NCI-H446 (cell line): ENCODE data around the gene SDK2.

Experiments
- DNase-seq, 2 experiments: peaks; one replicate each; lab custom pipeline; 2025; lab: John Stamatoyannopoulos, UW

Gene SDK2

GRCh38 chr17:73653810-73654209, 9.6 kb upstream of the SDK2 start:
- no peak for DNase-seq

DNA sequence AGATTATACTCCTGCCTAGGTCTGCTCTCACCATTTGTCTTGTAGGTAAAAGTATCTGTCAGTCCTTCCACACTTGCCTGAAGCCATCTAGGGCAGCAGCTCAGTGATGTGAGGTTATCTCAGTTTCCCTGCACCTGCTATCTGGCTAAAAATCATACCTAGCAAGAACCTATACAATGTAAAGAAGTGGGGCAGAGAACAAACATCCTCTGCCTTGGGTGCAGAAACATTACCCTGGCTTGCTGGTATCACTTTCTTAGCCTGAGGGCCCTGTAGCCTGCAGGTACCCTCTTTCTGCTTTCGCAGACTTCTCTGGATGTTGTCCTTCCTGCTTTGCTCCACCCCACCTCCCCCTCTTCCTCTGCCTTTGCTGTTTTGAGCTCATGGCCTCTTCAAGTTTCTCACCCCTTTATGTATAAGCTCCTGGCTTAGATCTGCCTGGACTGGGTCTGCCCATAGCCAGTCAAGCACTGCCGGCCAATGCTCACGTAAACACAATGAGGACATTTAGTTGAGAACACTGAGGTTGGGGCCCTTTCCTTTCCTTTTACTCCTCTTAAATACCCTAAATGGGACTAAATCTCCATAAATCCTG, 8.7 kb upstream of the SDK2 start:
- no peak for DNase-seq

DNA sequence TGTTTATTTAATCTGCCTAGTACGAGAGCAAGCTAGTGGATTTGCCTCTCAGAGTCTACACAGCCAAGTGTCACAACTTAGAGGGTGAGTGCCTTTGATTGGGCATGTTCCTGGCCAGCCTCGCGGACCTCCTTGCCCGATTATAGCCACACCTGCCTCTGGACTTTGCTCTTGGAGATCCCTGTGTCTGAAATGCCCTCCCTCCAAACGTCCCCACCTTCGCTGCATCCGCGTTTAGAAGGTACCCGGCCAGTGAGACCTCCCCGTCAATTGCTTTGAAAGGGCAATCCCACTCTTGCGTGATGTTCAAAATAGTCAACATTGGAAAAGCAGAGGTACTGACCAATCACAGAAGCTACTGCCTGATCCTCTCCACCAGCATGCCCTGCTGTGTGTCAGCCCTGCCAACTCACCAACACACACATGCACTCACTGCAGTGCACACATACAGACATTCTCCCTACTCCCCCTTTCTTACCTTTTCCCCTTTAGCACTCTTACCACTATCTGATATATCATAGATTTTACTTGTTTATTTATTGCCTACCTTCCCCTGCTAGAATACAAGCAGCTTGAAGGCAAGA, 6.5 kb upstream of the SDK2 start:
- DNase-seq: no peak

- peak in 1 of 2 experiments; percentile 32 for DNase-seq
Measured at GRCh38 chr17:73650140-73650539, 5.9 kb upstream of the SDK2 start.

- DNase-seq: no peak
Measured at GRCh38 chr17:73648974-73649373, 4.7 kb upstream of the SDK2 start.

- DNase-seq: no peak
Measured at GRCh38 chr17:73648543-73648820, 4.2 kb upstream of the SDK2 start.

- DNase-seq: no peak
Measured at GRCh38 chr17:73647772-73648542, 3.7 kb upstream of the SDK2 start.

GRCh38 chr17:73647301-73647695, 3.1 kb upstream of the SDK2 start:
- no peak for DNase-seq

DNA sequence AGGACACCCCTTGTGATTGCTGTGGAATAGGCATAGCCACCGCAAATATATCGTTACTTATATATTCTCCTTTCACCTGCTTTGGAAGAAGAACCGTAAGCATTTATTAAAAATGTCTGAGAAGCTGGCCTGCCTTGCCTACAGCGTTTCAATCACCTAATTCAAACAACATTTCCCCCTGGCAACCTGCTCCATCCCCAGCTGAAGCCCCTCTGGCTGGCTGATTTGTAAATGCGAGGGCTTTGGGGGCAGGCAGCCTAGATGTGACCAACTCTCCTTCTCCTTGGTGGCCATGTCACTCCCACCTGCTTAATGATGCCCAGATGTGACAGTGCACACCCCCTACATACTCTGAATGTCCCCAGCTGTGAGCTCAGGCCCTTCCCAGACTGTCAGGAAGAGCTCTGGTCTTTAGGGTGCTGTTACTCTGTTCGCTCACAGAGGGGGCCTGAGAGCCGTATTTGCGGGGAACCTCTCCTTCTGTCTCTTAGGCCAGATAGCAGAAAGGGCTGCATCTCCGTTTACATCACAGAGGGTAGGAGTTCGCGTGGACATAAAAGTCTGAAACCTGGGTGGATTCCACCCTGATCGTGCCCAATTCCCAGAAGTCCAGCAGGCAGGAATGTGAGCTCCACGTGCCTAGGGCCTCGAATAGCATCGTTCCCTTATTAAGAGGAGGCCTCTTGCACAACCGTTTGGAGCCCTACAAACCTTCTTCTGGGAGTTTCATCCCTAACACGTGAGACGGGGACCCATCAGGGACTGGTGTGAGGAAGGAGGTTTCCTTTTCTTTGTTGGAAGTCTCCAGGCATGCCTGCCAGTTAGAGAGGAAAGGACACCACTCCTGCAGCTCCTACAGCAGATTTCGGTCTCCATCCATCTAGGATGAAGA, 2.4 kb upstream of the SDK2 start:
- DNase-seq: no peak

DNA sequence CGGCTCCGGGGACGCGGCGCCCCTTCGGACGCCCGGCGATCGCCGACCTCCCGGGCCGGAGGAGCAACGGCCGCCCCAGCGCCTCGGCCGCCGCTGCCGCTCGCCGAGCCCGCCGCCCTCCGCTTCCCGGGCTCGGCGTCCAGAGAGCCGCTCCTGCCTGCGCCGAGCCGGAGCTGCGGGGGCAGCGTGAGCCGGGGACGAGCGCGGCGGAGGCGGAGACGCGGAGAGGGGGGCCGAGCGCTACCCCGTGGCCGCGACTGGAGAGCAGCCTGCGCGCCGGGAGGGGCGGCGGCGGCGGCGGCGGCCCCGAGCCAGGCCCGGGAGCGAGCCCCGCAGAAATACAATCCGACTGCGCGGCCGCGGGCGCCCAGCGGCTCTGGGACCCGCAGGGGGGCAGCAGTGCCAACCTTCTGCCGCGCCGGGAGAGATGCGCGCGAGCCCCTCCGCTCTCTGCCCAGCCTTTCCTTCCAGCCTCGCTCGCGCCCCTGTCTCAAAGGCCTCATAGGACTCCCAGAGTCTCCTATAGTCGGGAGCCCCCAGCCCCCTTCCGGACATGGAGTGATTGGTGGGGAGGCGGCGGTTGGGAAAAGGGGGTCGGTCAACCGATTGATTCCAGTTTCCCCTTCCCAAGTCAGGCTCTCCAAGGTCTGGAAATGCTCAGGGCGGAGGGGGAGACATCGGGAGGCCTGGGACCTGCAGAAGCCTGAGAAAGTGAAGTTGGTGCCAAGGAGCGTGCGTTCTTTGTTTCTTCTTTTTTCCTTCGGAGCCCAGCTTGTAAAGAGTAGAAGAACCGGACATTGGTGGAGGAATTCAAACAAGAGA, 1.0 kb upstream of the SDK2 start:
- peak in 1 of 2 experiments; percentile 41 for DNase-seq

- DNase-seq: no peak
Measured at GRCh38 chr17:73643852-73644144, 447 bp downstream of the SDK2 start.

DNA sequence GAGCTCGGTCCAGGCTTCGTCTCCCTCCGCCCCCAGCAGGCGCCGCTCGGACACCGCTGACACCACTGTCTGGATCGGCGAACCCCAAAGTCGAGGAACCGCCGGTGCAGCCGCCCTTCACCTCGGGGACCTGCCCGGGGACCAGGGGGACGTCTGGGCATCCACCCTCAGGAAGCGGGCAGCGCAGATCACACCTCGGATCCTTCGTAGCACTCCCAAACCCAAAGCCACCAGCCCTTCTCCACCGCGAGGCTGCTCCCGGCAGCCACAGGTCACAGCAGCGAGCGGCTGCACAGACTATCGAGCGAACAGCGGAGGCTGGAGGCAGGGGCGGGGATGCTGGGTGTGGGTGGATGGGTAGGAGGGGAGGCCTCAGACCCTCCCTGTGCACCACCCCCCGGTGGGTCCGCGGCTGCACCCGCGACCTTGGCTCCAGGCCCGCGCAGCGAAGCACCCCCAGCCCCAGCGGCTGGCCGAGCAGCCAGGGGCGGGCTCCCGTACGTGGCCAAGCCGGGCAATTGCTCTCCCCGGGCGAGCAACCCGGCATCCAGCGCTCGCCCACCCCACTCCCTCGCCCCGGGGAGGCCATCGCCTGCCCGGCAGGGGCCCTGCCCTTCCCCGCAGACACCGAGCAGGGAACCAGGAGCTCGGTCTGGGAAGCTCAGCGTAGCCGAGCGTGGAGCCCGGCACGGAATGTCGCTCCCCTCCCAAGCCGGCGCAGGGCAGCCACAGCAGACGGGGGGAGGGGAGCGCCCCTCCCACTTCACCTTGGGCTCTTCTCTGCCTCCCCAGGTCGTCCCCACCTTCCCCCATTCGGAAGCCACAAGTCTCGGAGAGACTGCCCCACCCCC, 1.0 kb downstream of the SDK2 start:
- peak in 1 of 2 experiments; percentile 32 for DNase-seq

DNA sequence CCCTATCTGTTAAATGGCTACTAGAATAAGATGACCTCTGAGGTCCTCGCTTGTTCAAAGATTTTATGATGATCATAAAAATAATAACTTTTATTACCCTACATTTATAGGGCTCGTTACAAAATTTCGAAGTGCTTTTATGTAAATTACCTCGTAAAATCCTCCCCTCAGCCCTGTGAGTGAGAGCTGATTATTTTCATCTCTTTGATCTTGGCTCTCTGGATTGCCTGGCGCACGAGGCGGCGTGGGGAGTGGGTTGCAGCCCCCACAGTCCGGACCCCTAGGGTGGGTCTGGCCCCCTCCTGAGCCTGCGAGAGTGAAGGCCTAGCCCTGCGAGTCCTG, 1.6 kb downstream of the SDK2 start:
- no peak for DNase-seq

- DNase-seq: peak in 1 of 2 experiments; percentile 47
Measured at GRCh38 chr17:73641826-73642600, 2.2 kb downstream of the SDK2 start.

GRCh38 chr17:73640691-73641090, 3.6 kb downstream of the SDK2 start:
- DNase-seq: no peak

GRCh38 chr17:73639932-73640331, 4.3 kb downstream of the SDK2 start:
- DNase-seq: peak in 1 of 2 experiments; percentile 62

GRCh38 chr17:73639322-73639721, 4.9 kb downstream of the SDK2 start:
- peak in 1 of 2 experiments; percentile 33 for DNase-seq

DNA sequence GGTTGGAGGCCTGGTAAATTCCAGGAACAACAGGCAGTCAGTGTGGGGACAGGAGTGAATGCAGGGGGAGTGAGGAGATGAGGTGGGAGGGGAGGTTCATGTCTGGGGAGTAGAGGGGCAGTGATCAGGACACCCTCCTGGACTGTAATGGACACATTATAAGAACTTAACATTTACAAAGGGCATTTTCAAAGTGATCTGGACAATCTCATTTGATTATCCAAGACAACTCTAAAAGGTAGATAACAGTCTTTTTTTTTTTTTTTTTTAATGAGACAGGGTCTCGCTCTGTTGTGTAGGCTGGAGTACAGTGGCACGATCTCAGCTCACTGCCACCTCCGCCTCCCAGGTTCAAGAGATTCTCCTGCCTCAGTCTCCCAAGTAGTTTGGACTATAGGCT, 5.7 kb downstream of the SDK2 start:
- no peak for DNase-seq

GRCh38 chr17:73637866-73638265, 6.4 kb downstream of the SDK2 start:
- DNase-seq: no peak

- DNase-seq: no peak
Measured at GRCh38 chr17:73635101-73635817, 9.0 kb downstream of the SDK2 start.
